GM13976 (cell line): ENCODE measurements around the gene BET1.

ENCODE experiments used
- DNase-seq: peaks from one replicate; pipeline ENCODE4 v3.0.0; 2012; ENCODE audit warnings: low spot score
- CTCF ChIP-seq: IDR thresholded peaks from 2 replicates; pipeline ENCODE4 v1.5.1; 2012; ENCODE audit warnings: borderline replicate concordance, mild to moderate bottlenecking; ENCODE audit not compliant: insufficient read depth; ENCODE audit errors: extremely low read depth, missing control alignments, control extremely low read depth
- in situ Hi-C: fragments of 300-500 bp; cut with MboI; formaldehyde crosslinking; loops from one replicate; pipeline ENCODE4 v1.12.0; 2022; ENCODE audit warnings: low sequenced_read_pairs, mixed read lengths, inconsistent platforms; ENCODE audit not compliant: unreplicated experiment

The BET1 gene

GRCh38 chr7:93964262-93964661, 39.9 kb downstream of the BET1 start:
- no peak for TF ChIP-seq CTCF
- DNase-seq: no peak
- in situ Hi-C loops: no loop called here

- TF ChIP-seq CTCF: no peak
- in situ Hi-C loops: no loop called here
- DNase-seq: no peak
Measured at GRCh38 chr7:93960986-93961385, 43.2 kb downstream of the BET1 start.

- TF ChIP-seq CTCF: no peak
- DNase-seq: no peak
- in situ Hi-C loops: no loop called here
Measured at GRCh38 chr7:93958651-93959050, 45.5 kb downstream of the BET1 start.

- no peak for DNase-seq
- no peak for TF ChIP-seq CTCF
- in situ Hi-C loops: no loop called here
Measured at GRCh38 chr7:93958216-93958615, 45.9 kb downstream of the BET1 start.

GRCh38 chr7:93957767-93958166, 46.4 kb downstream of the BET1 start:
- no peak for TF ChIP-seq CTCF
- in situ Hi-C loops: no loop called here

GRCh38 chr7:93955304-93955703, 48.9 kb downstream of the BET1 start:
- DNase-seq: no peak
- in situ Hi-C loops: no loop called here
- no peak for TF ChIP-seq CTCF

More at GRCh38 chr7:93957767-93958166, 46.4 kb downstream of the BET1 start:
- DNase-seq: no peak

GRCh38 chr7:93949423-93949822, 54.7 kb downstream of the BET1 start:
- no peak for DNase-seq
- TF ChIP-seq CTCF: no peak
- in situ Hi-C loops: no loop called here
